Measurements from ENCODE around the gene STK10. TPM values are rescaled to one million over a fixed set of nuclear protein-coding genes. Genes with fewer than 3 reads are reported as not detected.

STK10 gene
- total RNA-seq, 2 experiments from 2014 or later, result 211 to 229 TPM

- ChIA-PET CTCF (no interaction called here), POLR2A (interaction anchor here (0.7 kb wide), 1 partner anchor 225 kb away, joined by 3 read pairs; no protein-coding TSS in a partner anchor)
- Mint-ChIP-seq H3K27me3 (no peaks in the 10 kb centered on the region), H3K36me3 (ENCODE audit: low read depth) (peaks cover 76% of the 10 kb centered on the region), H3K4me3 (peak overlapping the region; percentile 38), H3K27ac (peak overlapping the region; percentile 79), H3K4me1 (ENCODE audit: low read depth) (peaks cover 74% of the 10 kb centered on the region), H3K9me3 (no peaks in the 10 kb centered on the region)
- Histone ChIP-seq H3K4me1 (ENCODE audit: insufficient read depth, low read length) (peaks cover 57% of the 10 kb centered on the region), H3K36me3 (ENCODE audit: insufficient read depth, low read length) (peaks cover 34% of the 10 kb centered on the region), H3K27me3 (ENCODE audit: control insufficient read depth in 1 of 2, insufficient read depth in 2 of 2, low read length in 2 of 2) (no peaks in the 10 kb centered on the region), H3K27ac (ENCODE audit: low read depth in 1 of 2, low read length in 2 of 2) (no peak overlapping the region), H3K4me3 (ENCODE audit: low read length) (no peak overlapping the region), H3K9me3 (ENCODE audit: control insufficient read depth in 1 of 2, insufficient read depth in 1 of 2, low read length in 2 of 2) (no peaks in the 10 kb centered on the region)
- no peak for DNase-seq
- intact Hi-C loops (cut with DNase I, micrococcal nuclease), result no loop called here
- ATAC-seq (ENCODE audit: poor library complexity), result no peak
- TF ChIP-seq, protein P1, sequence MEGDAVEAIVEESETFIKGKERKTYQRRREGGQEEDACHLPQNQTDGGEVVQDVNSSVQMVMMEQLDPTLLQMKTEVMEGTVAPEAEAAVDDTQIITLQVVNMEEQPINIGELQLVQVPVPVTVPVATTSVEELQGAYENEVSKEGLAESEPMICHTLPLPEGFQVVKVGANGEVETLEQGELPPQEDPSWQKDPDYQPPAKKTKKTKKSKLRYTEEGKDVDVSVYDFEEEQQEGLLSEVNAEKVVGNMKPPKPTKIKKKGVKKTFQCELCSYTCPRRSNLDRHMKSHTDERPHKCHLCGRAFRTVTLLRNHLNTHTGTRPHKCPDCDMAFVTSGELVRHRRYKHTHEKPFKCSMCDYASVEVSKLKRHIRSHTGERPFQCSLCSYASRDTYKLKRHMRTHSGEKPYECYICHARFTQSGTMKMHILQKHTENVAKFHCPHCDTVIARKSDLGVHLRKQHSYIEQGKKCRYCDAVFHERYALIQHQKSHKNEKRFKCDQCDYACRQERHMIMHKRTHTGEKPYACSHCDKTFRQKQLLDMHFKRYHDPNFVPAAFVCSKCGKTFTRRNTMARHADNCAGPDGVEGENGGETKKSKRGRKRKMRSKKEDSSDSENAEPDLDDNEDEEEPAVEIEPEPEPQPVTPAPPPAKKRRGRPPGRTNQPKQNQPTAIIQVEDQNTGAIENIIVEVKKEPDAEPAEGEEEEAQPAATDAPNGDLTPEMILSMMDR (IDR thresholded peaks at IDR 0.05), result no peak
Observed at GRCh38 chr5:172137046-172137445, 51.0 kb downstream of the STK10 start.

- peaks cover 80% of the 10 kb centered on the region for H3K36me3 Mint-ChIP-seq (ENCODE audit: low read depth)
- TF ChIP-seq, protein P1 (IDR thresholded peaks at IDR 0.05), result no peak
- peak; percentile 70 for ATAC-seq (ENCODE audit: poor library complexity)
- Histone ChIP-seq H3K36me3 (ENCODE audit: insufficient read depth, low read length) (peaks cover 47% of the 10 kb centered on the region), H3K27me3 (ENCODE audit: control insufficient read depth in 1 of 2, insufficient read depth in 2 of 2, low read length in 2 of 2) (no peaks in the 10 kb centered on the region), H3K9me3 (ENCODE audit: control insufficient read depth in 1 of 2, insufficient read depth in 1 of 2, low read length in 2 of 2) (no peaks in the 10 kb centered on the region), H3K4me1 (ENCODE audit: insufficient read depth, low read length) (peaks cover 62% of the 10 kb centered on the region), H3K4me3 (ENCODE audit: low read length) (no peak overlapping the region), H3K27ac (ENCODE audit: low read depth in 1 of 2, low read length in 2 of 2) (peak overlapping the region; percentile 42 to 44)
- ChIA-PET CTCF (interaction anchor here (0.6 to 1.7 kb wide), 4 partner anchors 17 to 63 kb away, joined by 3 to 7 read pairs (median 5); no protein-coding TSS in a partner anchor), POLR2A (interaction anchor here (0.7 to 1.8 kb wide), 7 partner anchors 19 to 67 kb away, joined by 3 to 10 read pairs (median 4); no protein-coding TSS in a partner anchor)
- H3K27ac Mint-ChIP-seq, result peak overlapping the region; percentile 66
- no peaks in the 10 kb centered on the region for H3K9me3 Mint-ChIP-seq
- intact Hi-C loops (cut with DNase I, micrococcal nuclease), result no loop called here
- DNase-seq, result peak in 5 of 14 experiments; percentile 23 to 81 (median 65)
- no peaks in the 10 kb centered on the region for H3K27me3 Mint-ChIP-seq
- H3K4me3 Mint-ChIP-seq, result peak overlapping the region; percentile 58
- peaks cover 75% of the 10 kb centered on the region for H3K4me1 Mint-ChIP-seq (ENCODE audit: low read depth)
Observed at GRCh38 chr5:172133359-172134029, 54.5 kb downstream of the STK10 start.

DNA sequence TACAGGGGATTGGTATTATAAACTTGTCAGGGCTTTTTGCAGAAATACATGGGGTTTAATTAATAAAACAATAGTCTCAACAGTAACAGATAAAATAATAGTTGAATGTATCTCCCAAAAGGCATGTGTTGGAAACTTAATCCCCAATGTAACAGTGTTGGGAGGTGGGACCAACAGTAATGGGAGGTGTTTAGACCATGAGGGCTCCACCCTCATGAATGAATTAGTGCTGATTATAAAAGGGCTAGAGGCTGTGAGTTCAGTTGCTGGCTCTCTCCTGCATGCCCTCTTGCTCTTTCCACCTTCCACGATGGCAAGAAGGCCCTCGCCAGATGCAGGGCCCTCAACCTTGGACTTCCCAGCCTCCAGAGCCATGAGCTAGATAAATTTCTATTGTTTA lies 56.3 kb downstream of the STK10 start:
- peak overlapping the region; percentile 66 for H3K27ac Mint-ChIP-seq
- H3K27me3 Mint-ChIP-seq, result no peaks in the 10 kb centered on the region
- TF ChIP-seq, protein P1 (IDR thresholded peaks at IDR 0.05), result no peak
- H3K4me1 Mint-ChIP-seq (ENCODE audit: low read depth), result peaks cover 73% of the 10 kb centered on the region
- no peak overlapping the region for H3K4me3 Mint-ChIP-seq
- no peak overlapping the region for H3K4me3 ChIP-seq (ENCODE audit: low read length)
- H3K36me3 Mint-ChIP-seq (ENCODE audit: low read depth), result peaks cover 87% of the 10 kb centered on the region
- peaks cover 77% of the 10 kb centered on the region for H3K4me1 ChIP-seq (ENCODE audit: insufficient read depth, low read length)
- DNase-seq, result no peak
- peak overlapping the region in 1 of 2 donors; percentile 8 for H3K27ac ChIP-seq (ENCODE audit: low read depth in 1 of 2, low read length in 2 of 2)
- peaks cover 61% of the 10 kb centered on the region for H3K36me3 ChIP-seq (ENCODE audit: insufficient read depth, low read length)
- ChIA-PET POLR2A (interaction anchor here (0.7 to 1.5 kb wide), 6 partner anchors 25 to 55 kb away, joined by 3 to 7 read pairs (median 3); no protein-coding TSS in a partner anchor), CTCF (interaction anchor here (0.9 to 1.6 kb wide), 2 partner anchors 55 to 57 kb away, joined by 3 to 9 read pairs; partner anchors contain the start of gene STK10)
- intact Hi-C loops (cut with DNase I, micrococcal nuclease), result no loop called here
- H3K27me3 ChIP-seq (ENCODE audit: control insufficient read depth in 1 of 2, insufficient read depth in 2 of 2, low read length in 2 of 2), result no peaks in the 10 kb centered on the region
- H3K9me3 ChIP-seq (ENCODE audit: control insufficient read depth in 1 of 2, insufficient read depth in 1 of 2, low read length in 2 of 2), result no peaks in the 10 kb centered on the region
- H3K9me3 Mint-ChIP-seq, result no peaks in the 10 kb centered on the region
- ATAC-seq (ENCODE audit: poor library complexity), result no peak
